Superior temporal gyrus (tissue), 1 donor: ENCODE data around the gene H2BK1.

Experiments
- DNase-seq: peaks from one replicate; pipeline ENCODE4 v3.0.0-alpha.2; 2016; ENCODE audit errors: extremely low spot score

H2BK1 gene

GRCh38 chr7:151202836-151203235 is 7.5 kb downstream of the H2BK1 start:
- DNase-seq = no peak

DNA sequence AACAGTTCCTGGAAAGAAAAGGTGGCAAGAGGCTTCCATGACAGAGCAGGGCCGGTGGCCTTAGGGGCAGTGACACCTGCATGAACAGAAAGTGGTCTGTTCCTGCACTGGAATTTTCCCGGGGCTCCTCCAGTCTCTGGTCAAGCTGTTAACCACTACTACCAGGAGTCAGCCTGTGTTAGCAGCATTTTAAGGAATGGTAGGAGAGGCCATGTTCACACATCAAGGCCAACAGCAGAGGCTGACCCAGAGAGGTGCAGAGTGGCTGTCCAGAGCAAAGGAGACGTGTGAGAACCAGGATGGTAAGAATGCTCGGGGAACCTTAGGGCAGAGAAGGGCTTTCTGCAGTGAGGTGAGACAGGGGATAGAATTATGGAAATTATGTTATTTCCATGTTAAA is 8.5 kb downstream of the H2BK1 start:
- DNase-seq = no peak

GRCh38 chr7:151201344-151201743 is 8.9 kb downstream of the H2BK1 start:
- DNase-seq = no peak

DNA sequence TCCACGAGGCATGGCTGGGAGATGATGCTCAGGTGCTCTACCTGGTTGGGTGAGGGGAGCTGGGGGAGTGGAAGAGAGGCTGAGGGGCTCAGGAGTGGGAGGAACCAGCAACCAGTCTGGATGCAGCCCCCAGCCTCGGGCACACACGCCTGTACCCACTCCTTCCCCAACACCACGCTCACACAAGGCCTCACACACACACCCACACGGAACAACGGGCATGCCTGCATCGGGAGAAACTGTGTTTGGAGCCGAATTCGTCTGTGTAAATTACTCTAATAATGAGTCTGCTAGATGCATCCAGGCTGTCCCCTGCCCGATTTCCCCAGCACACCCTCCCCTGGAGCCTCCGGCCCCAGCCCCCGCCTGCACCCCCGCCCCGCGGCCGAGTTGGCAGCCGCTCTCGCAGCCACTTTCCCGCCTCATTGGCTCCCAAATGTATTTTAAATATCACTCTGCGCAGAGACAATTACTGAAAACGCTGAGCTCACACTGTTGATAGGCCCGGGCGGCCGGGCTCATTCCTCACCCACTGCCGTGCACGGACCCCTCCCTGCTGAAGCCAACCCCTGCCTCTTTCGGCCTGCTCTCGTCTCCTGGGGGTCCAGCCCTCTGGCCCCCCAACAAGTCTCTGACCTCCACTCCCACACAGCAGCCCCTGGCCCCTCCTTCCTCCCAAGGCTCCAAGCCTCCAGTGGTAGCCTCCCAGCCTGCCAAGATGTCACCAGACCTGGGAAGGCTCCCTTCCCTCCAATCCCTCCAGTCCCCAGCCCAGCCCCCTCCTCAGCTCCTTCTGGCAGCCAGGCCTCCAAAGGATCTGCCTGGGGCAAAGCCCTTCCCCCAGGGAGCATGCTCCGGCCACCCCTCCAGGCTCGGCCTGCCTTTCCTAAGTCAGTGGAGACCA is 11.1 kb downstream of the H2BK1 start:
- DNase-seq = no peak

DNA sequence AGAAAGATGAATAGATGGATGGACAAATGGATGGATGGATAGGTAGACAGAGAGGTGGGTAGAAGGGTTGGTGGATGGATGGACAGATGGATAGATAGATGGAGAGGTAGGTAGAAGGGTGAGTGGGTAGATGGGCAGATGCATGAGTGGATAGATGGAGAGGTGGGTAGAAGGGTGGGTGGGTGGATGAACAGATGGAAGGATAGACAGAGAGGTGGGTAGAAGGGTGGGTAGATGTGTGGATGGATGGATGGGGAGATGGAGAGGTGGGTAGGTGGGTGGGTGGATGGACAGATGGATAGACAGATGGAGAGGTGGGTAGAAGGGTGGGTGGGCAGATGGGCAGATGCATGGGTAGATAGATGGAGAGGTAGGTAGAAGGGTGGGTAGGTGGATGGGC is 12.4 kb downstream of the H2BK1 start:
- no peak for DNase-seq

DNA sequence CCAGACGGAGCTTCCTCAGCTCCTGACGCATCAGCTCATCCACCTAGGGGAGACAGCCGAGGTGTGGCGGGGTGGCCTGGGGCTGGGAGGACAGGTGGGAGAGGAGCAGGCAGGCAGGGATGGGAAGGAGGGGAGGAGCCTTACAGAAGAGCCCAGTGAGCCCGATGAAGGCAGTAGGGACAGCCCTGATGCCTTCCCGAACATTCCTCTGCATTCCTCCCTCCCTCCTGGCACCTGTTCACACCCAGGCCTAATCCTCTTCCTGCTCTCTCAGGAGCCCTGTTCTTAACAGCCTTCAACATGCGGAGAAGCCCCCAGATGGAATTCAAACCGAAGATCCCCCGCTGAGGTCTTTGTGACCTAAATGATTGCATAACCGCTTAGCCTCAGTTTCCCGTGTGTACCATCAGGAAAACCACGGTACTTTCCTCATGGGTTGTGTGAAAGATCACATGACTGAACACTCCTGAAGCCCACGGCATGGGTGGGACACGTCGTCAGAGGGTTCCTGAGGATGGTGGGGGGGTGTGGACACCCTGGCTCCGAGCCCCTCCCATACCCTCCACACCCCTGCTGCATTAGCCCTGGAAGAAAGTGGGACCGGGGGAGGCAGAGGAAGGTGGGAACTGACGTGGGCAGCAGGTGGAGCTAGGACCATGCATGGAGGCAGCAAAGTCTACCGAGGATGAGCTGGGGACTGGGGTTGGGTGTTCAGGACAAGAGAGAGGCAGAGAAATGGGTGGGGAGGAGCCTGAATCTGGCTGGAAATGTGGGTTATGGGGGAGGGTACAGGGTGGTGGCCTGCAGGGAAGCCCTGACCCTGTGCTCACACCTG is 14.5 kb downstream of the H2BK1 start:
- DNase-seq = no peak

GRCh38 chr7:151194188-151194587 is 16.1 kb downstream of the H2BK1 start:
- DNase-seq = no peak

- no peak for DNase-seq
These were observed 16.9 kb downstream of the H2BK1 start for GRCh38 chr7:151193203-151193978.

GRCh38 chr7:151192002-151192539 is 18.2 kb downstream of the H2BK1 start:
- DNase-seq = no peak

GRCh38 chr7:151191544-151191943 is 18.7 kb downstream of the H2BK1 start:
- DNase-seq = no peak

DNA sequence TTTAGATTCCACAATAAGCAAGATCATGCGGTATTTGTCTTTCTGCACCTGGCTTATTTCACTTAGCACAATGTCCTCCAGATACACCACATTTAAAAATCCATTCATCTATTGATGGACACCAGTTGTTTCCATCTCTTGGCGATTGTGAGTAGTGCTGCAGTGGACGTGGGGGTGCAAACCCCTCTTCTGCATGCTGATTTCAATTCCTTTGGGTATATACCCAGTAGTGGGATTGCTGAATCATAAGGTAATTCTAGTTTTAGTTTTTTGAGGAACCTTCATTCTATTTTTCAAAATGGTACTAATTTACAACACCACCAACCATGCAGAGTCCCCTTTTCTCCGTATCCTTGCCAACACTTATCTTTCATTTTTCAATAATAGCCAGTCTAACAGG is 21.2 kb downstream of the H2BK1 start:
- no peak for DNase-seq

DNA sequence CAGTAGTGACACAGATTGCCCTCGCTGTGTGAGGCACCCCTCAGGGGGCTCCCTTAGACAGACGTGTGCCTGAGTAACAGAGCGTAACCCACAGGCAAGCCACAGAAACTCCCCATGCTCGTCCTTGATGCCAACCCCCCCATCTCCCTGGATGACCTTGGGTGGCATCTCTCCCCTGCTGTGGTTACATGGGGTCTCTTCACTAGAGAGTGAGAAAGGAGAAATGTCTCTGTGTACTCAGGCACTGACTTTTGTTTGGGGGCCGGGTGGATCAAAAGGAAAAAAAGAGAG is 22.1 kb downstream of the H2BK1 start:
- no peak for DNase-seq

- no peak for DNase-seq
These were observed 22.7 kb downstream of the H2BK1 start for GRCh38 chr7:151187409-151188251.

- DNase-seq = no peak
These were observed 23.5 kb downstream of the H2BK1 start, which contains the start of gene ASB10 for GRCh38 chr7:151186640-151187408. Gene ASB10, minus strand, starts transcription at chr7:151187250. Its CDS starts 120 bp downstream, at chr7:151187130.

GRCh38 chr7:151185762-151186639 is 24.3 kb downstream of the H2BK1 start:
- DNase-seq = no peak

DNA sequence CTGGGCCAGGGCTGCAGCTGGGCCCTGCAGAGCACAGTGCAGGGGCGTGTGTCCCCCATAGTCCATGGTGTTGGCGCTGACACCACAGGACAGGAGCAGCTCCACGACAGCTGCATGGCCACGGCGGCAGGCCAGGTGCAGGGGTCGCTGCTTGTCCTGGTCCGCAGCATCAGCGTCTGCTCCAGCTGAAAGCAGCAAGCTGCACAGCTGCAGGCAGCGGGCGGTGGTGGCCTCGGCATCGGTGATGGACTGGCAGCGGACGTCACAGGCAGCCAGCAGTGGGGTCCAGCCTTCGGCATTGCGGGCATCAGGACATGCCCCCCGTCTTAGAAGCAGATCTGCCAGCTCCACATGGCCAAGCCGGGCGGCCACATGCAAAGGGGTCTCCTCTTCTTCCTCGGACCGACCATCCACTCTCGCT is 29.3 kb downstream of the H2BK1 start:
- no peak for DNase-seq

DNA sequence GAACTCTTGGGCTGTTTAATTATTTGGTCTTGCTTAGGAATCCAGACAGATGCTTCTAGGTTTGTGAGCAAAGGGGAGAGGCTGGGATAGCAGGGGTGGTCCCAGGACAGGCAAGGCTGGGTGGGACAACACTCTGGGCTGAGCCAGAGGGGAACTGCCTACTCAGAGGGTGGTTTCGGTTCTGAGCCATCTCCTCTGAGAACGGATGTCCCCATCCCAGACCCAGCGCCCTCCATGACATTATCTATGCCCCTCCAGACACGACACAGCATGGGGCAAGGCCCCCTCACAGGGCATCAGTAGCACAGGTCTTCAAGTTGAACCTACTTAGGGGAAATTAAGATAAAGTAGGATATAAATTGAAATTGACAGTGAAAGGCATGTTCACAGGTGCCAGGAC is 30.3 kb downstream of the H2BK1 start:
- no peak for DNase-seq

DNA sequence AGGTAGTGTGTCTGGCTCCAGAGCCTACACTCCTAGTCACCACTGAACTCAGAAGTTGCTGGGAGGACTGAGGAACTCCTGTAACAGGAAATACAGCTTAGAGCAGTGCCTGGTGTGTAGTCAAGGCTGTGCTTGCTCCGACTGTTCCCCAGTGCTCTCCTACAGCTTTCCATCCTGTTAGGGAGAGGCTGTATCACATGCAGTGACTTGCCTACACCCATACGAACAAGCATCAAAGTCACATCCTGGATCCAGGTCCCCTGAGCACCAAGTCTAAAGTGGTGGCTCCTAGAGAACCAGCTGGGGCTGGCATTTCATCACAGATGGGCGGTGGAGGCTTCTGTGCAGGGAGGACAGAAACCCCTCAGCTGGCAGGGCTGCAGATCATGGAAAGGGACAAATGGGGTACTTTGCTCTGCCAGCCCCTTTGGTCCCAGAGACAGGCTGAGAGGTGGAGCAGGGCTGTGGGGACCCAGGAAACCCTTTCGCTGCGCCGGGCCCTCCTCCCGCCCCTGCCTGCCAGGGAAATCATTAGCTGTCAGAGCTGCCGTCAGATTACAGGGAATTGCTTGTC is 30.9 kb downstream of the H2BK1 start:
- no peak for DNase-seq

DNA sequence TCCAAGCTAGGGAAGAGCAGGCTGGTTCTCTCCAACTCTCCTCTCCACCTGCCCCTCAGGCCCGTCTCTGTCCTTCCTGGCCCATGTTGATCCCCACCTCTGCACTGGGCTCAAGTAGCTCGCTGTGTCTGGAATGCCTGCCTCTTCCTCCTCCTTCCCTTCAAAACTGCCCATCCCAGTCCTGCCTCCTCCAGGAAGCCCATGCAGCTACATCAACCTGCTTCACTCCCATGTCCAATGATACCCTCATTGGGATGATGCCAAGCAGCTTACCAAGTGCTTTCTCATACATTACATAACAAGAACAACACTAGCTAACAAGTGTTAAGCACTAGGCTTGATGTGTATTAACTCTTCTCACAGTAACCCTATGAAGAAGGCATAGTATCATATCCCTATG is 31.5 kb downstream of the H2BK1 start:
- DNase-seq = no peak
